Neural crest cell (in vitro differentiated cells): ENCODE data around the gene ASCC3. TPM values are rescaled to one million over a fixed set of nuclear protein-coding genes. Genes with fewer than 3 reads are reported as not detected.

Experiments
- DNase-seq: peaks from one replicate; pipeline ENCODE4 v3.0.0; 2021; ENCODE audit warnings: low read depth, mixed read lengths, low spot score
- H3K27ac Mint-ChIP-seq: one replicate; pipeline ENCODE4 v1.8.0; 2021; ENCODE audit warnings: mild to moderate bottlenecking, mixed read lengths; ENCODE audit not compliant: unreplicated experiment
- H3K27me3 Mint-ChIP-seq: 2 replicates; pipeline ENCODE4 v1.8.0; 2021; ENCODE audit warnings: low read depth, mild to moderate bottlenecking, mixed read lengths
- H3K36me3 Mint-ChIP-seq: 2 replicates; pipeline ENCODE4 v1.8.0; 2021; ENCODE audit warnings: low read depth, mild to moderate bottlenecking, mixed read lengths
- H3K4me1 Mint-ChIP-seq: 2 replicates; pipeline ENCODE4 v1.8.0; 2021; ENCODE audit warnings: mixed read lengths
- H3K4me3 Mint-ChIP-seq: one replicate; pipeline ENCODE4 v1.8.0; 2021; ENCODE audit warnings: mild to moderate bottlenecking, mixed read lengths
- H3K9me3 Mint-ChIP-seq: 2 replicates; pipeline ENCODE4 v1.8.0; 2021; ENCODE audit warnings: mixed read lengths
- CTCF ChIP-seq: fragments of 200-600 bp; sonication (generic); conservative IDR thresholded peaks from 2 replicates; pipeline ENCODE4 v1.5.0; 2021; ENCODE audit warnings: antibody characterized with exemption, mild to moderate bottlenecking
- total RNA-seq: library from RNA; stranded (reverse); gene quantifications from 2 replicates; pipeline ENCODE4 v1.2.1, GENCODE V29; 2021

Gene ASCC3
- total RNA-seq, 1 donor from 2014 or later = 31.4 TPM

DNA sequence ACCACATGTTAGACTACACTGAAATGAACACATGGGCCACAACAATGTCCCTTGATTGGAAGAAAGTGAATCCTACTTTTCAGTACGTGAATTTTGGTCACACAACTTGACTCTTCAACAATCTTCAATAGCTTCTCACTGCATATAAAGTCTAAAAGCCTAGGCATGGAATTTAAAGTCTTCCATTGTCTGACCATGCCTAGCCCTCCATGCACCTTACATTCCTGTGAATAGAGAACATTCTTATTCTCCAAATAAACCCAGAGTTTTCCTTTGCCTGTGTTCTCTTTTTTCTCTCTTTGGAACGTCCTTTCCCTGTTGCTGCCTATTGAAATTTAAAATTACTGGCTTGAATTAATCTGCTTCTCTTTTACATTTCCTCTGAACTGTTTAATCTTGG, 207.5 kb downstream of the ASCC3 start:
- Mint-ChIP-seq H3K27ac (no peak overlapping the region), H3K4me3 (no peak overlapping the region), H3K27me3 (no peaks in the 10 kb centered on the region), H3K36me3 (peaks cover 5% of the 10 kb centered on the region), H3K9me3 (no peaks in the 10 kb centered on the region), H3K4me1 (peaks cover 5% of the 10 kb centered on the region)
- no peak for DNase-seq
- no peak for TF ChIP-seq CTCF

DNA sequence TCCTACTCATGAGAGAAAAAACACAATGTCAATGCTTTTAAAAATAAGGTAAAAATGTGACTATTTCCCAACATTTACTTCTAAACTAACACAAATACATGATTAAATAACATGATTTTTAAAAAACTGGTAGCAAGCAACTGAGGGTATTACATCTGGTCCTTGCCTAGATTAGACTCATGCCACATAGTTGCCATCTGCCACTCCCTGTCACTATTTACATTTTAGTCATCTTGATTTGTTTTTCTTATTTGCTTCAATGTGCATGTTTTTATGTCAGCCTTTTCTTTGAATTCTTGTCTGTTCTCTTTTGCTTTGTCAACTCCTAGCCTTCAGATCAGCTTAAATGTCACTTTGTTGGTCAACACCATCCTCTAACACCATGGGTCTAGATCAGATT, 209.4 kb downstream of the ASCC3 start:
- H3K9me3 Mint-ChIP-seq = no peaks in the 10 kb centered on the region
- H3K27ac Mint-ChIP-seq = no peak overlapping the region
- peaks cover 5% of the 10 kb centered on the region for H3K4me1 Mint-ChIP-seq
- H3K4me3 Mint-ChIP-seq = no peak overlapping the region
- no peak for TF ChIP-seq CTCF
- H3K36me3 Mint-ChIP-seq = peaks cover 5% of the 10 kb centered on the region
- no peak for DNase-seq
- no peaks in the 10 kb centered on the region for H3K27me3 Mint-ChIP-seq

DNA sequence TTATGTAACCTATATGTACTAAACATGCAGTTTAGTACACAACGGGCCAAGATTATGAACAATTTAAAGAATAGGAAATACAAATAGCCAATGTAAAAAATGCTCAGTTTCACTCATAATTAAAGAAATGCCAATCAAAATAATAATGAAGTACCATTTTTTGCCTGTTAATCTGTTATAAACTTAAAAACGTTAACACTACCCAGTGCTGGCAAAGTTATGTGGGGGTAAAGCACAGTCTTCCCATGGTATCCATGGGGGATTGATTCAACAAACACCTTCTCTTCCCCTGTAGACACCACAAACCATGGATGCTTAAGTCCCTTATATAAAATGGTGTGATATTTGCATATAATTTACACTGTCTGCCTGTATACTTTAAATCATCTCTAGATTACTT, 211.1 kb downstream of the ASCC3 start:
- Mint-ChIP-seq H3K36me3 (peaks cover 5% of the 10 kb centered on the region), H3K4me1 (peaks cover 5% of the 10 kb centered on the region), H3K27ac (no peak overlapping the region), H3K27me3 (no peaks in the 10 kb centered on the region), H3K9me3 (no peaks in the 10 kb centered on the region), H3K4me3 (no peak overlapping the region)
- no peak for TF ChIP-seq CTCF
- no peak for DNase-seq

GRCh38 chr6:100665041-100665380, 216.1 kb downstream of the ASCC3 start:
- Mint-ChIP-seq H3K27me3 (no peaks in the 10 kb centered on the region), H3K36me3 (no peaks in the 10 kb centered on the region), H3K4me3 (no peak overlapping the region), H3K4me1 (no peaks in the 10 kb centered on the region), H3K27ac (no peak overlapping the region), H3K9me3 (no peaks in the 10 kb centered on the region)
- no peak for TF ChIP-seq CTCF
- DNase-seq = no peak

DNA sequence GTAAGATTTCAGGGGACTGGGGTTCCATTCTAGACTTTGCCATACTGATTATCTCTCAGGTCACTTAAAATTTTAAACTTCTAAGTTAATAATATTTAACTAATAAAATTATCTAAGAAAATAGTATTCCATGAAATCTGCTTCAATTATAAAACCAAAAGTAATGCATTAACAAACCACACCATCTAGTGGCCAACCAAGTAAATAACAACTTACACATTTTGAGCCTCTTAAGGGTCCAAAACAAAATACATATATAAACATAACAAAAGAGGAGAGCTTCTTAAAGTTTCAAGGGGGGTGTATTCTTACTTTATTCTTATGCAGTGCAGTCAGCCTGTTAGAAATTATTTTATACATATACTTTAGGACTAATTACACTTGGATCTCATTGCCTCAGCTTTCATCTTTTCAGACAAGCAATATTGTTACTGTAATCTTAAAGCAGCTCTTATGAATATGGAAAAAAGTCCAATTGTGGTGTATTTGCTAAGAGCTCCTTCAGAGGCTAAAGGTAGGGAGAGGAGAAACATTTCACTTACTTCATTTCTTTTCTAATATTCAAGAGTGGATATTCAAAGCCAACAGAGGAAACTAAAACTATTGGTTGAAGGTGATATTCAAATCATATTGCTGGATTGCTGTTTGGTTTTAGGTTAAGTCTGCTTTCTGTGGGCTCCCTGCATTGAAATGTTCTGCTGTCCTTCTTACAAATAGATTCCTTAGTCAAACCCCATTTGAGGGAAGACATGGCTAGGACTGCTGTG, 216.7 kb downstream of the ASCC3 start:
- Mint-ChIP-seq H3K4me3 (no peak overlapping the region), H3K4me1 (no peaks in the 10 kb centered on the region), H3K27me3 (no peaks in the 10 kb centered on the region), H3K9me3 (no peaks in the 10 kb centered on the region), H3K36me3 (no peaks in the 10 kb centered on the region), H3K27ac (no peak overlapping the region)
- DNase-seq = no peak
- TF ChIP-seq CTCF = peak; percentile 79
